H1 (cell line): ENCODE data around the gene TMEM72. TPM values are rescaled to one million over a fixed set of nuclear protein-coding genes. Genes with fewer than 3 reads are reported as not detected.

Experiments
- CTCF ChIA-PET: fragments of 300-600 bp; sonication (Branson Sonifier 250); formaldehyde crosslinking; loops from one replicate; lab custom pipeline; 2021; ENCODE audit not compliant: partially characterized antibody; lab: Charles Lee
- POLR2A ChIA-PET: fragments of 300-600 bp; sonication (Branson Sonifier 250); formaldehyde crosslinking; loops from one replicate; lab custom pipeline; 2021; ENCODE audit warnings: inconsistent platforms; ENCODE audit not compliant: partially characterized antibody; lab: Charles Lee
- DNase-seq, 2 experiments: peaks; one replicate each; pipeline versions ENCODE4 v3.0.0 to v3.0.0-alpha.2; 2010 to 2022; ENCODE audit warnings: low spot score in 2 of 2, low read depth in 1 of 2, mixed read lengths in 1 of 2
- FAIRE-seq: peaks from 2 replicates; lab custom pipeline; 2011; peaks lifted over from hg19 to GRCh38; lab: Jason Lieb, UNC
- H2AFZ ChIP-seq: 2 replicates; pipeline ENCODE4 v1.8.1; 2012; ENCODE audit warnings: low read length, inconsistent platforms
- H2AK5ac ChIP-seq: 2 replicates; pipeline ENCODE4 v1.6.1; 2013; ENCODE audit warnings: low read depth, low read length
- H2BK120ac ChIP-seq: replicated peaks from 2 replicates; pipeline ENCODE3; 2013; ENCODE audit warnings: low read depth, low read length, inconsistent platforms
- H2BK12ac ChIP-seq: 2 replicates; pipeline ENCODE4 v1.6.1; 2013; ENCODE audit warnings: low read depth, low read length
- H2BK15ac ChIP-seq: 2 replicates; pipeline ENCODE4 v1.6.1; 2013; ENCODE audit warnings: low read length
- H2BK20ac ChIP-seq: 2 replicates; pipeline ENCODE4 v1.6.1; 2013; ENCODE audit warnings: low read length
- H2BK5ac ChIP-seq: 2 replicates; pipeline ENCODE4 v1.6.1; 2013; ENCODE audit warnings: low read depth, low read length
- H3K14ac ChIP-seq: 2 replicates; pipeline ENCODE4 v1.6.1; 2013; ENCODE audit warnings: inconsistent platforms; ENCODE audit not compliant: insufficient read length
- H3K18ac ChIP-seq: 2 replicates; pipeline ENCODE4 v1.6.1; 2013; ENCODE audit warnings: low read length; ENCODE audit errors: extremely low read depth
- H3K23ac ChIP-seq: 2 replicates; pipeline ENCODE4 v1.6.1; 2013; ENCODE audit warnings: inconsistent platforms; ENCODE audit not compliant: insufficient read length
- H3K23me2 ChIP-seq: 2 replicates; pipeline ENCODE4 v1.6.1; 2013; ENCODE audit warnings: low read depth, low read length
- H3K27ac ChIP-seq: 2 replicates; pipeline ENCODE4 v1.6.1; 2011; ENCODE audit warnings: low read depth, low read length, inconsistent platforms
- H3K27me3 ChIP-seq, 4 experiments: replicated peaks in 1 of 4; 1 replicate in 1 of 4; 2 replicates in 3 of 4; pipeline versions ENCODE4 v1.6.1 to v1.8.1; 2011 to 2013; ENCODE audit warnings: low read length in 3 of 4, mild to moderate bottlenecking in 3 of 4, inconsistent platforms in 2 of 4, mixed read lengths in 2 of 4, moderate library complexity in 1 of 4; ENCODE audit not compliant: control insufficient read depth in 3 of 4, insufficient read depth in 3 of 4; ENCODE audit errors: extremely low read depth in 1 of 4
- H3K36me3 ChIP-seq, 4 experiments: 2 replicates each; pipeline versions ENCODE4 v1.6.1 to v1.8.1; 2011 to 2013; ENCODE audit warnings: mild to moderate bottlenecking in 4 of 4, low read length in 3 of 4, moderate library complexity in 2 of 4, control low read depth in 1 of 4, inconsistent platforms in 1 of 4; ENCODE audit not compliant: insufficient read depth in 4 of 4, control insufficient read depth in 2 of 4
- H3K4ac ChIP-seq: replicated peaks from 2 replicates; pipeline ENCODE3; 2013; ENCODE audit warnings: low read length, low read depth, mixed read lengths, inconsistent platforms; ENCODE audit not compliant: insufficient read length
- H3K4me1 ChIP-seq, 4 experiments: replicated peaks in 1 of 4; 1 replicate in 1 of 4; 2 replicates in 3 of 4; pipeline versions ENCODE4 v1.6.1 to v1.8.1; 2011 to 2013; ENCODE audit warnings: low read length in 3 of 4, inconsistent platforms in 2 of 4, mixed read lengths in 1 of 4; ENCODE audit not compliant: insufficient read depth in 4 of 4, control insufficient read depth in 3 of 4
- H3K4me2 ChIP-seq, 2 experiments: 2 replicates each; pipeline versions ENCODE4 v1.6.1 to v1.8.1; 2011 to 2013; ENCODE audit warnings: low read depth in 2 of 2, low read length in 2 of 2, control low read depth in 1 of 2, inconsistent platforms in 1 of 2, mild to moderate bottlenecking in 1 of 2; ENCODE audit not compliant: insufficient read depth in 1 of 2
- H3K4me3 ChIP-seq, 4 experiments: fragments of 200-600, 300-600 bp in 1 of 4; sonication (generic), shearing (Covaris generic), sonication (Bioruptor Twin) in 1 of 4; 2 replicates each; pipeline versions ENCODE4 v1.5.1 to v1.8.1; 2011 to 2016; ENCODE audit warnings: low read length in 4 of 4, low read depth in 3 of 4, control low read depth in 2 of 4, inconsistent platforms in 2 of 4, mild to moderate bottlenecking in 2 of 4, mixed read lengths in 1 of 4, moderate library complexity in 1 of 4; ENCODE audit not compliant: insufficient read depth in 2 of 4; ENCODE audit errors: extremely low read depth in 1 of 4
- H3K56ac ChIP-seq: replicated peaks from 2 replicates; pipeline ENCODE3; 2013; ENCODE audit warnings: low read depth, mild to moderate bottlenecking, mixed read lengths, low read length, inconsistent platforms; ENCODE audit not compliant: insufficient read length
- H3K79me1 ChIP-seq: 2 replicates; pipeline ENCODE4 v1.6.1; 2013; ENCODE audit warnings: low read depth, low read length, control low read depth
- H3K79me2 ChIP-seq, 2 experiments: 2 replicates each; pipeline versions ENCODE4 v1.6.1 to v1.8.1; 2012 to 2013; ENCODE audit warnings: low read length in 2 of 2, mild to moderate bottlenecking in 2 of 2, inconsistent platforms in 1 of 2; ENCODE audit not compliant: insufficient read depth in 2 of 2, control insufficient read depth in 1 of 2
- H3K9ac ChIP-seq, 4 experiments: replicated peaks in 1 of 4; 1 replicate in 1 of 4; 2 replicates in 3 of 4; pipeline versions ENCODE4 v1.6.1 to v1.8.1; 2011 to 2013; ENCODE audit warnings: low read depth in 3 of 4, low read length in 3 of 4, control low read depth in 2 of 4, mild to moderate bottlenecking in 2 of 4, moderate library complexity in 2 of 4, inconsistent platforms in 1 of 4; ENCODE audit errors: extremely low read depth in 1 of 4
- H3K9me3 ChIP-seq, 2 experiments: 2 replicates each; pipeline versions ENCODE4 v1.6.1 to v1.8.1; 2012 to 2013; ENCODE audit warnings: mild to moderate bottlenecking in 2 of 2, moderate library complexity in 2 of 2, control low read depth in 1 of 2, inconsistent platforms in 1 of 2, low read depth in 1 of 2, low read length in 1 of 2, mixed read lengths in 1 of 2; ENCODE audit not compliant: insufficient read depth in 2 of 2
- H4K20me1 ChIP-seq, 2 experiments: replicated peaks in 1 of 2; 2 replicates each; pipeline versions ENCODE3 to v1.8.1; 2011 to 2013; ENCODE audit warnings: inconsistent platforms in 2 of 2, low read length in 2 of 2, mild to moderate bottlenecking in 1 of 2; ENCODE audit not compliant: insufficient read depth in 2 of 2, control insufficient read depth in 1 of 2
- H4K5ac ChIP-seq: 2 replicates; pipeline ENCODE4 v1.6.1; 2013; ENCODE audit warnings: low read length, low read depth, mixed read lengths, inconsistent platforms; ENCODE audit not compliant: insufficient read length
- H4K8ac ChIP-seq: 2 replicates; pipeline ENCODE4 v1.8.0; 2013; ENCODE audit warnings: mild to moderate bottlenecking, moderate library complexity, low read length, inconsistent platforms; ENCODE audit not compliant: insufficient read depth; ENCODE audit errors: extremely low read depth
- H4K91ac ChIP-seq: replicated peaks from 2 replicates; pipeline ENCODE3; 2013; ENCODE audit warnings: low read length, mixed read lengths, inconsistent platforms; ENCODE audit not compliant: insufficient read length
- EGR1 ChIP-seq: IDR thresholded peaks from 2 replicates; pipeline ENCODE4 v1.6.1; 2011; ENCODE audit warnings: low read depth, low read length, borderline replicate concordance
- JUND ChIP-seq: IDR thresholded peaks from 2 replicates; pipeline ENCODE4 v1.6.1; 2011; ENCODE audit warnings: mild to moderate bottlenecking, improper control_type of control experiment, low read length
- KDM1A ChIP-seq: fragments of 200-600, 300-600 bp; sonication (generic); IDR thresholded peaks from 2 replicates; pipeline ENCODE4 v1.7.1; 2016; ENCODE audit warnings: mild to moderate bottlenecking, low read length, borderline replicate concordance
- POU5F1 ChIP-seq: IDR thresholded peaks from 2 replicates; pipeline ENCODE4 v1.6.1; 2011; ENCODE audit warnings: low read depth, mild to moderate bottlenecking, low read length, moderate library complexity
- SIRT6 ChIP-seq: IDR thresholded peaks from one replicate; pipeline ENCODE4 v1.7.1; 2012; ENCODE audit warnings: low read length, inconsistent platforms
- SUZ12 ChIP-seq: fragments of 200-600 bp; sonication (generic); IDR thresholded peaks from 2 replicates; pipeline ENCODE4 v1.6.1; 2012; ENCODE audit warnings: mild to moderate bottlenecking, inconsistent platforms, low read length, moderate library complexity, mixed read lengths
- TAF1 ChIP-seq: IDR thresholded peaks from 2 replicates; pipeline ENCODE4 v1.6.1; 2011; ENCODE audit warnings: mild to moderate bottlenecking, low read depth, low read length
- TAF7 ChIP-seq: optimal IDR thresholded peaks from 2 replicates; pipeline ENCODE3; 2011; ENCODE audit warnings: low read depth, mild to moderate bottlenecking, inconsistent platforms, low read length, moderate library complexity, borderline replicate concordance
- TEAD4 ChIP-seq: IDR thresholded peaks from 2 replicates; pipeline ENCODE4 v1.6.1; 2012; ENCODE audit warnings: low read depth, low read length, inconsistent platforms, mixed read lengths
- YY1 ChIP-seq: IDR thresholded peaks from 2 replicates; pipeline ENCODE4 v1.6.1; 2011; ENCODE audit warnings: low read depth, mild to moderate bottlenecking, low read length
- WGBS, 2 experiments: shearing (Covaris generic) in 1 of 2; methylation state at CpG; one replicate each; pipeline versions ENCODE4 v1.1.6 to v1.1.7; 2013 to 2015; ENCODE audit warnings: low lambda C conversion rate in 2 of 2, mixed read lengths in 2 of 2, inconsistent platforms in 1 of 2, low coverage in 1 of 2, missing lambda C conversion rate in 1 of 2; ENCODE audit not compliant: insufficient replicate concordance in 2 of 2, insufficient coverage in 1 of 2, insufficient read length in 1 of 2; ENCODE audit errors: extremely low coverage in 1 of 2, missing lambda C conversion rate in 1 of 2; 5-methylcytosine and 5-hydroxymethylcytosine counted together
- polyA plus RNA-seq, 7 experiments: library from polyadenylated mRNA; depleted of rRNA in 3 of 7; stranded (reverse) in 5 of 7; unstranded in 2 of 7; fragments of >200 nt in 5 of 7; fragments of 200-250 nt in 2 of 7; gene quantifications; 1 replicate in 5 of 7; 2 replicates in 1 of 7; 4 replicates in 1 of 7; pipeline versions ENCODE4 v1.2.1 to v1.2.3, GENCODE V29; 2011 to 2013; ENCODE audit warnings: missing spikeins in 2 of 7, mixed read lengths in 2 of 7
- total RNA-seq: library from RNA; stranded (reverse); fragmentation: NEBNext Ultra II Directional; extraction: Animal tissue kit (Norgen Biotek cat#: 25700); gene quantifications from 2 replicates; pipeline ENCODE4 v1.2.1, GENCODE V29; 2021
- TF ChIP-seq, protein P1 (sequence below), 3 experiments: IDR thresholded peaks; 1 replicate in 2 of 3; 2 replicates in 1 of 3; pipeline versions ENCODE4 v1.5.1 to v1.6.1; 2011; ENCODE audit warnings: low read length in 3 of 3, mild to moderate bottlenecking in 3 of 3, inconsistent platforms in 2 of 3, low read depth in 1 of 3, moderate library complexity in 1 of 3; ENCODE audit not compliant: insufficient read depth in 1 of 3; ENCODE audit errors: control extremely low read depth in 1 of 3

Gene TMEM72
- total and polyA plus RNA-seq, 2 of the 8 experiments (the other 6 are each of a cell fraction or from before 2014, with no cell fraction given): not detected

- H2BK20ac ChIP-seq: no peak overlapping the region
- no peaks in the 10 kb centered on the region for H4K20me1 ChIP-seq
- no peaks in the 10 kb centered on the region for H3K23me2 ChIP-seq
- H3K18ac ChIP-seq: no peak overlapping the region
- H4K5ac ChIP-seq: no peak overlapping the region
- ChIA-PET POLR2A (interaction anchor here (0.9 kb wide), 1 partner anchor 10 kb away, joined by 3 read pairs; no protein-coding TSS in a partner anchor), CTCF (interaction anchor here (1.0 to 10.3 kb wide), 6 partner anchors 8 to 51 kb away, joined by 3 to 119 read pairs (median 76); no protein-coding TSS in a partner anchor)
- no peaks in the 10 kb centered on the region for H3K36me3 ChIP-seq
- H2BK5ac ChIP-seq: no peak overlapping the region
- H3K9me3 ChIP-seq: no peaks in the 10 kb centered on the region
- no peak overlapping the region for H2BK12ac ChIP-seq
- H3K4me2 ChIP-seq: no peak overlapping the region
- H3K79me2 ChIP-seq: no peaks in the 10 kb centered on the region
- no peaks in the 10 kb centered on the region for H3K79me1 ChIP-seq
- peak in 1 of 2 experiments; percentile 13 for DNase-seq
- FAIRE-seq: no peak
- no peak overlapping the region; the same call in 1 of the 2 replicates for H4K8ac ChIP-seq
- H3K14ac ChIP-seq: no peak overlapping the region
- H3K9ac ChIP-seq: no peak overlapping the region
- no peak overlapping the region for H3K4me3 ChIP-seq
- peaks cover 0 to 5% (median under 1%) of the 10 kb centered on the region in 4 experiments; a peak in 2 of 7 replicates for H3K4me1 ChIP-seq
- H2AFZ ChIP-seq: no peak overlapping the region
- H3K23ac ChIP-seq: no peak overlapping the region
- H3K27me3 ChIP-seq: no peaks in the 10 kb centered on the region; a peak in 2 of 7 replicates
- no peak overlapping the region for H4K91ac ChIP-seq
- H3K4ac ChIP-seq: no peak overlapping the region
- H3K27ac ChIP-seq: no peak overlapping the region
- 80% methylated on average over 7 of the region's 7 CpGs; no CpG with 5 or more reads in 1 of the 2 experiments for WGBS, 2 experiments
- no peak overlapping the region for H3K56ac ChIP-seq
- no peak overlapping the region for H2BK15ac ChIP-seq
- H2BK120ac ChIP-seq: no peak overlapping the region
- 0 out of 2 replicates have a peak overlapping the region, but pooled peaks have one; percentile 39 for H2AK5ac ChIP-seq
- TF ChIP-seq POU5F1 (no peak), YY1 (no peak), SIRT6 (no peak), KDM1A (no peak), TEAD4 (no peak), JUND (no peak), EGR1 (no peak), TAF1 (no peak), SUZ12 (no peak), TAF7 (no peak)
- TF ChIP-seq, protein P1, sequence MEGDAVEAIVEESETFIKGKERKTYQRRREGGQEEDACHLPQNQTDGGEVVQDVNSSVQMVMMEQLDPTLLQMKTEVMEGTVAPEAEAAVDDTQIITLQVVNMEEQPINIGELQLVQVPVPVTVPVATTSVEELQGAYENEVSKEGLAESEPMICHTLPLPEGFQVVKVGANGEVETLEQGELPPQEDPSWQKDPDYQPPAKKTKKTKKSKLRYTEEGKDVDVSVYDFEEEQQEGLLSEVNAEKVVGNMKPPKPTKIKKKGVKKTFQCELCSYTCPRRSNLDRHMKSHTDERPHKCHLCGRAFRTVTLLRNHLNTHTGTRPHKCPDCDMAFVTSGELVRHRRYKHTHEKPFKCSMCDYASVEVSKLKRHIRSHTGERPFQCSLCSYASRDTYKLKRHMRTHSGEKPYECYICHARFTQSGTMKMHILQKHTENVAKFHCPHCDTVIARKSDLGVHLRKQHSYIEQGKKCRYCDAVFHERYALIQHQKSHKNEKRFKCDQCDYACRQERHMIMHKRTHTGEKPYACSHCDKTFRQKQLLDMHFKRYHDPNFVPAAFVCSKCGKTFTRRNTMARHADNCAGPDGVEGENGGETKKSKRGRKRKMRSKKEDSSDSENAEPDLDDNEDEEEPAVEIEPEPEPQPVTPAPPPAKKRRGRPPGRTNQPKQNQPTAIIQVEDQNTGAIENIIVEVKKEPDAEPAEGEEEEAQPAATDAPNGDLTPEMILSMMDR (IDR thresholded peaks at IDR 0.05; ENCODE audit: control extremely low read depth in 1 of 3, insufficient read depth in 1 of 3, low read depth in 1 of 3, low read length in 3 of 3): no peak
Observed at GRCh38 chr10:44936314-44936975, 25.3 kb downstream of the TMEM72 start.
